IMR-90 (cell line): ENCODE data around the gene HOXD3. TPM values are rescaled to one million over a fixed set of nuclear protein-coding genes. Genes with fewer than 3 reads are reported as not detected.

Source experiments
- ATAC-seq: fragments of 200-7000 bp; cut with Tn5 transposase; 2 replicates; pipeline ENCODE4 v1.9.1; 2020; ENCODE audit warnings: low read depth, mild to moderate bottlenecking, moderate library complexity
- BruUV-seq: library from RNA; stranded (reverse); fragments of 400-500 nt; replicated peaks from 2 replicates; lab custom pipeline; 2021; lab: Mats Ljungman, UMichigan
- CTCF ChIA-PET: fragments of 300-600 bp; formaldehyde crosslinking; extraction: SDS; loops from one replicate; lab custom pipeline; 2021; ENCODE audit warnings: antibody characterized with exemption; lab: Yijun Ruan, JAX
- POLR2A ChIA-PET: fragments of 300-600 bp; sonication (Branson Sonifier 250); formaldehyde crosslinking; loops from one replicate; lab custom pipeline; 2022; ENCODE audit warnings: antibody characterized with exemption; ENCODE audit not compliant: unreplicated experiment; lab: Charles Lee
- DNase-seq: peaks from one replicate; pipeline ENCODE4 v3.0.0; 2013
- H2AFZ ChIP-seq: replicated peaks from 2 replicates; pipeline ENCODE3; 2013; ENCODE audit warnings: low read length, mild to moderate bottlenecking; ENCODE audit not compliant: poor library complexity
- H2AK5ac ChIP-seq: 2 replicates; pipeline ENCODE4 v1.6.1; 2013; ENCODE audit warnings: low read depth, low read length, inconsistent platforms
- H2AK9ac ChIP-seq: replicated peaks from 2 replicates; pipeline ENCODE3; 2013; ENCODE audit warnings: mild to moderate bottlenecking, low read depth, low read length, moderate library complexity; ENCODE audit not compliant: poor library complexity
- H2BK120ac ChIP-seq: 2 replicates; pipeline ENCODE4 v1.6.1; 2013; ENCODE audit warnings: low read depth, low read length, inconsistent platforms
- H2BK15ac ChIP-seq: 3 replicates; pipeline ENCODE4 v1.6.1; 2013; ENCODE audit warnings: low read depth, low read length, inconsistent platforms
- H2BK20ac ChIP-seq: 2 replicates; pipeline ENCODE4 v1.6.1; 2013; ENCODE audit warnings: low read depth, mild to moderate bottlenecking, inconsistent platforms, low read length, moderate library complexity
- H2BK5ac ChIP-seq: 2 replicates; pipeline ENCODE4 v1.6.1; 2013; ENCODE audit warnings: mild to moderate bottlenecking, low read depth, low read length, inconsistent platforms; ENCODE audit not compliant: poor library complexity, severe bottlenecking
- H3K14ac ChIP-seq: replicated peaks from 2 replicates; pipeline ENCODE4 v1.6.1; 2013; ENCODE audit warnings: low read depth, low read length, inconsistent platforms
- H3K18ac ChIP-seq: 2 replicates; pipeline ENCODE4 v1.6.1; 2013; ENCODE audit warnings: low read depth, low read length, control low read depth
- H3K23ac ChIP-seq: 2 replicates; pipeline ENCODE4 v1.6.1; 2013; ENCODE audit warnings: low read depth, low read length, inconsistent platforms
- H3K27ac ChIP-seq: 2 replicates; pipeline ENCODE4 v1.5.1; 2013; ENCODE audit warnings: mild to moderate bottlenecking, control low read depth, low read length; ENCODE audit not compliant: insufficient read depth
- H3K27me3 ChIP-seq: 2 replicates; pipeline ENCODE4 v1.6.1; 2013; ENCODE audit warnings: low read length; ENCODE audit not compliant: control insufficient read depth, insufficient read depth
- H3K36me3 ChIP-seq: 2 replicates; pipeline ENCODE4 v1.6.1; 2013; ENCODE audit warnings: low read length, mixed read lengths; ENCODE audit not compliant: control insufficient read depth, insufficient read depth
- H3K4ac ChIP-seq: 2 replicates; pipeline ENCODE4 v1.6.1; 2013; ENCODE audit warnings: low read depth, low read length, inconsistent platforms
- H3K4me1 ChIP-seq: 2 replicates; pipeline ENCODE4 v1.6.1; 2013; ENCODE audit warnings: low read length, mixed read lengths; ENCODE audit not compliant: control insufficient read depth, insufficient read depth
- H3K4me2 ChIP-seq: 2 replicates; pipeline ENCODE4 v1.6.1; 2013; ENCODE audit warnings: low read depth, mild to moderate bottlenecking, control low read depth, low read length, moderate library complexity
- H3K4me3 ChIP-seq: 2 replicates; pipeline ENCODE4 v1.5.1; 2013; ENCODE audit warnings: low read depth, mild to moderate bottlenecking, control low read depth, low read length, moderate library complexity; ENCODE audit not compliant: insufficient read depth
- H3K56ac ChIP-seq: 2 replicates; pipeline ENCODE4 v1.6.1; 2013; ENCODE audit warnings: low read length, inconsistent platforms; ENCODE audit not compliant: insufficient read depth; ENCODE audit errors: extremely low read depth
- H3K79me1 ChIP-seq, 2 experiments: 2 replicates each; pipeline ENCODE4 v1.6.1; 2013; ENCODE audit warnings: low read length in 2 of 2, inconsistent platforms in 1 of 2, low read depth in 1 of 2
- H3K9ac ChIP-seq: 2 replicates; pipeline ENCODE4 v1.6.1; 2013; ENCODE audit warnings: low read depth, low read length, control low read depth
- H3K9me1 ChIP-seq: 2 replicates; pipeline ENCODE4 v1.6.1; 2013; ENCODE audit warnings: low read length, inconsistent platforms; ENCODE audit not compliant: insufficient read depth
- H3K9me3 ChIP-seq: 2 replicates; pipeline ENCODE4 v1.6.1; 2013; ENCODE audit warnings: low read length; ENCODE audit not compliant: control insufficient read depth, insufficient read depth
- H4K20me1 ChIP-seq: 2 replicates; pipeline ENCODE4 v1.6.1; 2013; ENCODE audit warnings: low read length, inconsistent platforms; ENCODE audit not compliant: insufficient read depth
- H4K5ac ChIP-seq: 2 replicates; pipeline ENCODE4 v1.6.1; 2013; ENCODE audit warnings: mild to moderate bottlenecking, low read depth, low read length, control low read depth
- H4K8ac ChIP-seq, 2 experiments: 2 replicates each; pipeline ENCODE4 v1.6.1; 2013; ENCODE audit warnings: low read depth in 2 of 2, low read length in 2 of 2, control low read depth in 1 of 2, inconsistent platforms in 1 of 2
- H4K91ac ChIP-seq: 2 replicates; pipeline ENCODE4 v1.6.1; 2013; ENCODE audit warnings: low read depth, low read length, inconsistent platforms; ENCODE audit not compliant: insufficient read depth
- CEBPB ChIP-seq: IDR thresholded peaks from 2 replicates; pipeline ENCODE4 v1.6.1; 2012; ENCODE audit warnings: low read depth, low read length, improper control_type of control experiment
- MAZ ChIP-seq: IDR thresholded peaks from 2 replicates; pipeline ENCODE4 v1.6.1; 2012; ENCODE audit warnings: low read depth, mild to moderate bottlenecking, low read length, improper control_type of control experiment, moderate library complexity, borderline replicate concordance
- WGBS, 2 experiments: methylation state at CpG; one replicate each; pipeline versions ENCODE4 v1.1.5 to v1.1.7; 2013; ENCODE audit warnings: missing lambda C conversion rate in 2 of 2; ENCODE audit not compliant: insufficient read length in 1 of 2; ENCODE audit errors: extremely low coverage in 2 of 2; 5-methylcytosine and 5-hydroxymethylcytosine counted together
- dilution Hi-C: fragments of 300-500 bp; cut with HindIII; formaldehyde crosslinking; loops from one replicate; pipeline ENCODE4 v1.14.3; 2018; ENCODE audit warnings: low sequenced_read_pairs; ENCODE audit not compliant: unreplicated experiment
- in situ Hi-C: fragments of 300-500 bp; cut with MboI; formaldehyde crosslinking; loops from 3 replicates; pipeline ENCODE4 v1.14.3; 2019; ENCODE audit warnings: low sequenced_read_pairs, inconsistent platforms, mixed read lengths
- intact Hi-C: fragments of 100-400 bp; cut with micrococcal nuclease; formaldehyde crosslinking; loops from 2 replicates; pipeline ENCODE4 v1.10.0; 2022
- polyA plus RNA-seq, 3 experiments: library from polyadenylated mRNA; depleted of rRNA; stranded (reverse); fragments of >200 nt; gene quantifications; 2 replicates each; pipeline ENCODE4 v1.2.3, GENCODE V29; 2012; ENCODE audit warnings: low replicate concordance in 1 of 3
- total RNA-seq: library from RNA; depleted of rRNA; stranded (reverse); fragments of >200 nt; gene quantifications from 2 replicates; pipeline ENCODE4 v1.2.3, GENCODE V29; 2012

The HOXD3 gene
- total and polyA plus RNA-seq, 2 of the 4 experiments (the other 2 are of a cell fraction): not detected

DNA sequence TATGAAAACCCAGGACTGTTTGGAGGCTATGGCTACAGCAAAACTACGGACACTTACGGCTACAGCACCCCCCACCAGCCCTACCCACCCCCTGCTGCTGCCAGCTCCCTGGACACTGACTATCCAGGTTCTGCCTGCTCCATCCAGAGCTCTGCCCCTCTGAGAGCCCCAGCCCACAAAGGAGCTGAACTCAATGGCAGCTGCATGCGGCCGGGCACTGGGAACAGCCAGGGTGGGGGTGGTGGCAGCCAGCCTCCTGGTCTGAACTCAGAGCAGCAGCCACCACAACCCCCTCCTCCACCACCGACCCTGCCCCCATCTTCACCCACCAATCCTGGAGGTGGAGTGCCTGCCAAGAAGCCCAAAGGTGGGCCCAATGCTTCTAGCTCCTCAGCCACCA lies 12.1 kb downstream of the HOXD3 start:
- Histone ChIP-seq H3K9ac (no peak overlapping the region), H2AFZ (no peak overlapping the region), H3K56ac (no peak overlapping the region), H3K9me1 (no peaks in the 10 kb centered on the region), H3K27me3 (peaks cover 61% of the 10 kb centered on the region), H3K4me1 (no peaks in the 10 kb centered on the region), H3K14ac (no peak overlapping the region), H3K23ac (no peak overlapping the region), H3K4ac (no peak overlapping the region), H3K79me1 (no peaks in the 10 kb centered on the region), H4K91ac (no peak overlapping the region), H4K5ac (no peak overlapping the region), H2BK5ac (no peak overlapping the region), H3K4me3 (no peak overlapping the region), H2BK120ac (no peak overlapping the region), H3K9me3 (peaks cover 8% of the 10 kb centered on the region), H2AK5ac (no peak overlapping the region), H2AK9ac (no peak overlapping the region), H2BK20ac (no peak overlapping the region), H3K4me2 (no peak overlapping the region), H3K18ac (no peak overlapping the region), H3K36me3 (no peaks in the 10 kb centered on the region), H4K20me1 (no peaks in the 10 kb centered on the region), H4K8ac (no peak overlapping the region), H2BK15ac (no peak overlapping the region), H3K27ac (no peak overlapping the region)
- POLR2A ChIA-PET: no interaction called here
- TF ChIP-seq CEBPB: no peak
- no peak for TF ChIP-seq MAZ
- no TSS peak for BruUV-seq
- WGBS, 2 experiments: no CpG with 5 or more reads among the region's 5 CpGs
- intact Hi-C loops (no loop called here), in situ Hi-C loops (no loop called here), dilution Hi-C loops (no loop called here)
- CTCF ChIA-PET: interaction anchor here (0.7 kb wide), 1 partner anchor 272 kb away, joined by 3 read pairs; no protein-coding TSS in a partner anchor
- ATAC-seq (no peak), DNase-seq (no peak)
